Panc1 (cell line): Measurements from ENCODE around the gene LAIR2.

Experiments
- POLR2AphosphoS5 ChIP-seq: IDR thresholded peaks from 2 replicates; pipeline ENCODE4 v1.6.1; 2012; ENCODE audit warnings: mild to moderate bottlenecking, low read depth, low read length, moderate library complexity
- TCF7L2 ChIP-seq: IDR thresholded peaks from 2 replicates; pipeline ENCODE4 v1.6.1; 2011; ENCODE audit warnings: mild to moderate bottlenecking, low read depth, low read length, inconsistent platforms
- TF ChIP-seq, protein P1 (sequence below): fragments of 450-650 bp; IDR thresholded peaks from 2 replicates; pipeline ENCODE4 v1.5.1; 2017; ENCODE audit warnings: mild to moderate bottlenecking

DNA sequence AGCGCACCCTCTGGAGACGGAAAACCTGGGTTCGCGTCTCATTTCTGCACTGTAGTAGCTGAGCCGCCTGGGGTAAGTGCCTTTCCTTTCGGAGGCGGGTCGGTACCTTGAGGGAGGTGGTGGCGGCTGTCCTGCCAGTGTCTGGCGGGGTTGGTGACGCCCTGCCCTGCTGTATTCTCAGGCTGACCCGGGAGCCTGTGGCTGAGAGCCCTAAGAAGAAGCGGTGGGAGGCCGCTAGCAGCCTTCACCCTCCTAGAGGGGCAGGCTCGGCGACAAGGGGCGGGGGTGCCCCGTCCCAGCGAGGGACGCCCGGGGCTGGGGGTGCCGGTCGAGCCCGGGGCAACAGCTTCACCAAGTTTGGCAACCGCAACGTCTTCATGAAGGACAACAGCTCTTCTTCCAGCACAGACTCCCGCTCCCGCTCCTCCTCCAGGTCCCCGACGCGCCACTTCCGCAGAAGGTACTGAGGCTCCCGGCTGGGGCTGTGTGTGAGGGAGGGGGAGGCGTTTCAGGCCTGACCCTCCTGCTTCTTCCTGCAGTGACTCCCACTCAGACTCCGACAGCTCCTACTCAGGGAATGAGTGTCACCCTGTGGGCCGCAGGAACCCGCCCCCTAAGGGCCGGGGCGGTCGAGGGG is 46.7 kb upstream of the LAIR2 start:
- TF ChIP-seq TCF7L2 (no peak), POLR2AphosphoS5 (no peak)
- TF ChIP-seq, protein P1, sequence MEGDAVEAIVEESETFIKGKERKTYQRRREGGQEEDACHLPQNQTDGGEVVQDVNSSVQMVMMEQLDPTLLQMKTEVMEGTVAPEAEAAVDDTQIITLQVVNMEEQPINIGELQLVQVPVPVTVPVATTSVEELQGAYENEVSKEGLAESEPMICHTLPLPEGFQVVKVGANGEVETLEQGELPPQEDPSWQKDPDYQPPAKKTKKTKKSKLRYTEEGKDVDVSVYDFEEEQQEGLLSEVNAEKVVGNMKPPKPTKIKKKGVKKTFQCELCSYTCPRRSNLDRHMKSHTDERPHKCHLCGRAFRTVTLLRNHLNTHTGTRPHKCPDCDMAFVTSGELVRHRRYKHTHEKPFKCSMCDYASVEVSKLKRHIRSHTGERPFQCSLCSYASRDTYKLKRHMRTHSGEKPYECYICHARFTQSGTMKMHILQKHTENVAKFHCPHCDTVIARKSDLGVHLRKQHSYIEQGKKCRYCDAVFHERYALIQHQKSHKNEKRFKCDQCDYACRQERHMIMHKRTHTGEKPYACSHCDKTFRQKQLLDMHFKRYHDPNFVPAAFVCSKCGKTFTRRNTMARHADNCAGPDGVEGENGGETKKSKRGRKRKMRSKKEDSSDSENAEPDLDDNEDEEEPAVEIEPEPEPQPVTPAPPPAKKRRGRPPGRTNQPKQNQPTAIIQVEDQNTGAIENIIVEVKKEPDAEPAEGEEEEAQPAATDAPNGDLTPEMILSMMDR, result no peak
